Cardiac muscle cell (in vitro differentiated cells and primary cell): Measurements from ENCODE around the gene STPG1. TPM values are rescaled to one million over a fixed set of nuclear protein-coding genes. Genes with fewer than 3 reads are reported as not detected.

Experiments
- DNase-seq, 2 donors: peaks; one replicate each; pipeline versions ENCODE4 v3.0.0 to v3.0.0-alpha.2; 2010 to 2017; ENCODE audit warnings: low read depth in 1 of 2, low spot score in 1 of 2
- H3K27ac ChIP-seq: fragments of 200-600 bp; sonication (generic); 2 replicates; pipeline ENCODE4 v1.5.1; 2016
- H3K27me3 ChIP-seq: fragments of 200-600 bp; sonication (generic); 2 replicates; pipeline ENCODE4 v1.6.0; 2016; ENCODE audit warnings: control low read depth
- H3K36me3 ChIP-seq: fragments of 200-600 bp; sonication (generic); 2 replicates; pipeline ENCODE4 v1.5.1; 2016; ENCODE audit warnings: control low read depth
- H3K4me1 ChIP-seq: fragments of 200-600 bp; sonication (generic); 2 replicates; pipeline ENCODE4 v1.8.1; 2017; ENCODE audit warnings: low read depth, mild to moderate bottlenecking, mixed run types
- H3K4me3 ChIP-seq: fragments of 200-600 bp; sonication (generic); 2 replicates; pipeline ENCODE4 v1.5.1; 2016; ENCODE audit warnings: mild to moderate bottlenecking
- H3K9me3 ChIP-seq: fragments of 200-600 bp; sonication (generic); 2 replicates; pipeline ENCODE4 v1.5.1; 2017; ENCODE audit warnings: low read depth, mild to moderate bottlenecking, control low read depth
- polyA plus RNA-seq: library from polyadenylated mRNA; unstranded; fragments of >200 nt; fragmentation: Nextera tagmentation; extraction: Ambion mirVana; gene quantifications from 2 replicates; pipeline ENCODE4 v1.2.1, GENCODE V29; 2016
- total RNA-seq: library from RNA; depleted of rRNA; stranded (reverse); fragments of >200 nt; gene quantifications from 2 replicates; pipeline ENCODE4 v1.2.3, GENCODE V29; 2016
- TF ChIP-seq, protein P1 (sequence below): IDR thresholded peaks from 2 replicates; pipeline ENCODE4 v1.5.1; 2012; ENCODE audit warnings: low read depth, mild to moderate bottlenecking, low read length

STPG1 gene
- total and polyA plus RNA-seq, 2 experiments from 2014 or later = 9.9 to 10.7 TPM

DNA sequence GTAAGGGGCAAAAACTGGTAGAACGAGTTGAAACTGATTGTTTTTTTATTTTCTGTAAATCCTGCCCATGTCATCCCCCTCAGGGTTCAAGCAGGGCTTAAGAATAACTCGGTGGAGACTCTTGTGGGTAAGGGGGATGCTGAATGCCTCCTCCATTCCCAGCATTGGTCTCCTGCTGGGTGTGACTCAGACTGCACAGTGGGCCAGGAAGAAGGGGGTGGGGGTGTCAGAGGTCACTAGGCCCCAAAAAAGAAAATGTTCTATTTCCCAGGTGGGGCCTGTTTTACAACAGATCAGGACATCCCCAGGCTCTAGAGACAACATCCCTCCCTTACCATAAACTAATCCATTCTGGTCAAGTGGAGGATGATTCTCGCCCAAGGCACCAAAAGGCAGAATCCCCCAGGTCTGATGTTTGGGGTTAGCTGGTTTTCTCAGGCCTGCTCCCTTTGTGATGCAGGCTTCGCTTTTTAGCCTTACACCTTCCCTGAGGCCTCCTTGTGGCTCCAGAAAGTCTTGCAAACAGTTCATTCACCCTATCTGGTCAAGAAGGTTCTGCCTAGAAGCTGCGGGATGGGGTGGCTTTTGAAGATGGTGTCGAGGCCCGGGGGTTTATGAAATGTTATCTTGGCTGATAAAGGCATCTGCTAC lies 105.1 kb downstream of the STPG1 start:
- no peaks in the 10 kb centered on the region for H3K36me3 ChIP-seq
- peak in 1 of 2 donors; percentile 48 for DNase-seq
- H3K9me3 ChIP-seq = no peaks in the 10 kb centered on the region
- TF ChIP-seq, protein P1, sequence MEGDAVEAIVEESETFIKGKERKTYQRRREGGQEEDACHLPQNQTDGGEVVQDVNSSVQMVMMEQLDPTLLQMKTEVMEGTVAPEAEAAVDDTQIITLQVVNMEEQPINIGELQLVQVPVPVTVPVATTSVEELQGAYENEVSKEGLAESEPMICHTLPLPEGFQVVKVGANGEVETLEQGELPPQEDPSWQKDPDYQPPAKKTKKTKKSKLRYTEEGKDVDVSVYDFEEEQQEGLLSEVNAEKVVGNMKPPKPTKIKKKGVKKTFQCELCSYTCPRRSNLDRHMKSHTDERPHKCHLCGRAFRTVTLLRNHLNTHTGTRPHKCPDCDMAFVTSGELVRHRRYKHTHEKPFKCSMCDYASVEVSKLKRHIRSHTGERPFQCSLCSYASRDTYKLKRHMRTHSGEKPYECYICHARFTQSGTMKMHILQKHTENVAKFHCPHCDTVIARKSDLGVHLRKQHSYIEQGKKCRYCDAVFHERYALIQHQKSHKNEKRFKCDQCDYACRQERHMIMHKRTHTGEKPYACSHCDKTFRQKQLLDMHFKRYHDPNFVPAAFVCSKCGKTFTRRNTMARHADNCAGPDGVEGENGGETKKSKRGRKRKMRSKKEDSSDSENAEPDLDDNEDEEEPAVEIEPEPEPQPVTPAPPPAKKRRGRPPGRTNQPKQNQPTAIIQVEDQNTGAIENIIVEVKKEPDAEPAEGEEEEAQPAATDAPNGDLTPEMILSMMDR = peak; percentile 55
- H3K4me3 ChIP-seq = no peak overlapping the region
- no peaks in the 10 kb centered on the region for H3K27me3 ChIP-seq
- H3K27ac ChIP-seq = no peak overlapping the region
- no peaks in the 10 kb centered on the region for H3K4me1 ChIP-seq

Other genes starting within 250 kb of the STPG1 start
- 3.5 and 3.9 TPM in 2 replicates for gene IFNLR1, start 226.5 kb downstream of the STPG1 start, total RNA-seq
- gene IFNLR1, start 226.5 kb downstream of the STPG1 start, polyA plus RNA-seq = 9.4 and 15.2 TPM in 2 replicates
- 0.54 TPM in 1 of 2 replicates, not detected in the other for gene GRHL3, start 94.4 kb downstream of the STPG1 start, total RNA-seq
- gene GRHL3, start 94.4 kb downstream of the STPG1 start, polyA plus RNA-seq = not detected in 2 replicates
- 29.9 and 32.2 TPM in 2 replicates for gene NIPAL3, start 2.0 kb upstream of the STPG1 start, total RNA-seq
- gene NIPAL3, start 2.0 kb upstream of the STPG1 start, polyA plus RNA-seq = 19.0 and 23.7 TPM in 2 replicates
- gene RCAN3, start 89.1 kb upstream of the STPG1 start, total RNA-seq = 8.4 and 9.9 TPM in 2 replicates
- gene RCAN3, start 89.1 kb upstream of the STPG1 start, polyA plus RNA-seq = 6.4 and 7.3 TPM in 2 replicates
- 0.11 TPM in 1 of 2 replicates, not detected in the other for gene NCMAP, start 142.3 kb upstream of the STPG1 start, total RNA-seq
- not detected in 2 replicates for gene NCMAP, start 142.3 kb upstream of the STPG1 start, polyA plus RNA-seq
- gene SRRM1, start 229.5 kb upstream of the STPG1 start, total RNA-seq = 75.4 and 133 TPM in 2 replicates
- gene SRRM1, start 229.5 kb upstream of the STPG1 start, polyA plus RNA-seq = 139 and 217 TPM in 2 replicates